CD4-positive, alpha-beta T cell (primary cell): Measurements from ENCODE around the gene SAMSN1. TPM values are rescaled to one million over a fixed set of nuclear protein-coding genes. Genes with fewer than 3 reads are reported as not detected.
A peak's percentile ranks its signal among the peaks of the same experiment; 100 is the strongest.

Experiments
- ATAC-seq: fragments of 200-7000 bp; cut with Tn5 transposase; one replicate; pipeline ENCODE4 v1.10.0; 2022; ENCODE audit warnings: mild to moderate bottlenecking; ENCODE audit not compliant: poor library complexity
- CTCF ChIA-PET: fragments of 350-600 bp; sonication (Branson Sonifier 250); formaldehyde crosslinking; loops from one replicate; lab custom pipeline; 2021; ENCODE audit warnings: antibody characterized with exemption, inconsistent platforms; lab: Charles Lee
- POLR2A ChIA-PET: fragments of 350-600 bp; sonication (Branson Sonifier 250); formaldehyde crosslinking; loops from one replicate; lab custom pipeline; 2021; ENCODE audit warnings: antibody characterized with exemption, inconsistent platforms; lab: Charles Lee
- DNase-seq, 14 experiments: peaks; one replicate each; pipeline ENCODE4 v3.0.0-alpha.2; 2013 to 2020; ENCODE audit warnings: mixed read lengths in 2 of 14
- H3K27ac ChIP-seq, 2 donors: one replicate each; pipeline versions ENCODE4 v1.5.1 to v1.7.0; 2013; ENCODE audit warnings: low read length in 2 of 2, low read depth in 1 of 2, mild to moderate bottlenecking in 1 of 2
- H3K27me3 ChIP-seq, 2 experiments: 1 replicate in 1 of 2; 2 replicates in 1 of 2; pipeline versions ENCODE4 v1.6.1 to v1.7.0; 2013; ENCODE audit warnings: low read length in 2 of 2, control low read depth in 1 of 2, mild to moderate bottlenecking in 1 of 2, moderate library complexity in 1 of 2; ENCODE audit not compliant: insufficient read depth in 2 of 2, control insufficient read depth in 1 of 2
- H3K36me3 ChIP-seq: one replicate; pipeline ENCODE4 v1.6.1; 2013; ENCODE audit warnings: low read length, control low read depth; ENCODE audit not compliant: insufficient read depth
- H3K4me1 ChIP-seq: one replicate; pipeline ENCODE4 v1.6.1; 2013; ENCODE audit warnings: low read length, control low read depth; ENCODE audit not compliant: insufficient read depth
- H3K4me3 ChIP-seq: one replicate; pipeline ENCODE4 v1.5.1; 2013; ENCODE audit warnings: mild to moderate bottlenecking, low read length, moderate library complexity
- H3K9me3 ChIP-seq, 2 experiments: 1 replicate in 1 of 2; 2 replicates in 1 of 2; pipeline versions ENCODE4 v1.6.1 to v1.7.0; 2013; ENCODE audit warnings: low read length in 2 of 2, mild to moderate bottlenecking in 2 of 2, control low read depth in 1 of 2, moderate library complexity in 1 of 2; ENCODE audit not compliant: control insufficient read depth in 1 of 2, insufficient read depth in 1 of 2
- H3K27ac Mint-ChIP-seq: one replicate; pipeline ENCODE4 v1.8.0; 2020; ENCODE audit warnings: mixed read lengths
- H3K27me3 Mint-ChIP-seq: one replicate; pipeline ENCODE4 v1.8.0; 2021; ENCODE audit warnings: mixed read lengths
- H3K36me3 Mint-ChIP-seq: one replicate; pipeline ENCODE4 v1.8.0; 2021; ENCODE audit warnings: low read depth, mixed read lengths
- H3K4me1 Mint-ChIP-seq: one replicate; pipeline ENCODE4 v1.8.0; 2021; ENCODE audit warnings: low read depth, mixed read lengths
- H3K4me3 Mint-ChIP-seq: one replicate; pipeline ENCODE4 v1.8.0; 2020; ENCODE audit warnings: mild to moderate bottlenecking, mixed read lengths
- H3K9me3 Mint-ChIP-seq: one replicate; pipeline ENCODE4 v1.8.0; 2020; ENCODE audit warnings: mixed read lengths
- CTCF ChIP-seq: fragments of 200-600 bp; IDR thresholded peaks from one replicate; pipeline ENCODE4 v1.8.0; 2022; ENCODE audit warnings: antibody characterized with exemption, mild to moderate bottlenecking
- intact Hi-C, 2 experiments: fragments of 100-400 bp; cut with DNase I in 1 of 2; cut with micrococcal nuclease in 1 of 2; formaldehyde crosslinking; loops; one replicate each; pipeline versions ENCODE4 v1.15.1 to v1.9.0; 2023 to 2025; cut with DNase I, micrococcal nuclease
- total RNA-seq, 174 experiments: library from RNA in 2 of 174; stranded (reverse) in 2 of 174; gene quantifications; one replicate each; pipeline ENCODE4 v1.2.3 and lab custom pipeline; 2021 to 2026

The SAMSN1 gene
- total RNA-seq, 2 experiments from 2014 or later: 51.2 to 51.3 TPM

DNA sequence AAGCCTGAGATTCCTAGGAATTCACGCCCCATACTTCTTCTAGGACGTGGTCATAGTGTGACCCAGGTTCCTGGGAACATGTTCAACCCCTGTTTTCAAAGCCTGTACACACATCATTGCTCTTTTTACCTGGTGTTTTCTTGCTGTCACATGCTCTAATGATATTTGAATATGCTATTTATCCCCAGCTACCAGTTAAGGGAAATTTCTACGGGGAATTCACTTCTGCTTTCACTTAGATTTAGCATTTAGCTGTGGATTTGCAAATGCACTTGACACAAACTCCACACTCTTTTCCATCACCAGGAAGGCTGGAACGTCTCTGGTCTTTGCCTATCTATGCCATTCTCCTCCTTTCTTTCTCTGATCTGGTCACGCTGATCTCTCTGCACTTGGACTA lies 11.3 kb upstream of the SAMSN1 start:
- H3K4me3 ChIP-seq: no peak overlapping the region
- ATAC-seq (no peak), DNase-seq (no peak)
- H3K27me3 ChIP-seq: no peaks in the 10 kb centered on the region
- ChIA-PET CTCF (no interaction called here), POLR2A (no interaction called here)
- Mint-ChIP-seq H3K36me3 (no peaks in the 10 kb centered on the region), H3K4me1 (peaks cover 34% of the 10 kb centered on the region), H3K9me3 (peaks cover 7% of the 10 kb centered on the region), H3K27ac (no peak overlapping the region), H3K4me3 (no peak overlapping the region), H3K27me3 (no peaks in the 10 kb centered on the region)
- H3K36me3 ChIP-seq: no peaks in the 10 kb centered on the region
- H3K4me1 ChIP-seq: peaks cover 6% of the 10 kb centered on the region
- no peak overlapping the region for H3K27ac ChIP-seq
- H3K9me3 ChIP-seq: no peaks in the 10 kb centered on the region
- TF ChIP-seq CTCF: no peak
- intact Hi-C loops: loop anchor here in 1 of 2 experiments (10.0 kb wide), 1 partner anchor 1177 kb away; no protein-coding TSS in a partner anchor

DNA sequence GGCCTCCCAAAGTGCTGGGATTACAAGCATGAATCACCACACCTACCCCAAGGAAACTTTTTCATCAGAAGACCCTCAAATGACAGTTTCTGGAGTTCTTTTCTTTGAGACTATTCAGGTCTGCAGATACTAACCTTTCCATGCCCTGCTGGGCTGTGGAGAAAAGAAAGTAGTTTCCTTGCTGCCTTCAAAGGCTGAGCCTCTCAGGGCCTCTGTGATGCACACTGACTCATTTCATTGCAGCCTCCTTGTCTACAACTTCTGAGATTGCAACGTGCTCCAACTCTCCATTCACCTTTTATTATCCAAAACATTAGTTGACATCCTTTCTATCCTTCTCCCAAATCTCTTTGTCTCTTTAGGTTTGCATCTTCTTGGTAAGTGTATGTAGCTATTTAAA lies 8.8 kb upstream of the SAMSN1 start:
- peak in 5 of 14 experiments; percentile 3 to 57 (median 28) for DNase-seq
- peak overlapping the region; percentile 5 for H3K27ac Mint-ChIP-seq
- no peak for TF ChIP-seq CTCF
- H3K27ac ChIP-seq: no peak overlapping the region
- H3K27me3 Mint-ChIP-seq: no peaks in the 10 kb centered on the region
- H3K4me3 Mint-ChIP-seq: no peak overlapping the region
- no peak for ATAC-seq
- ChIA-PET CTCF (no interaction called here), POLR2A (interaction anchor here (0.6 kb wide), 1 partner anchor 17 kb away, joined by 3 read pairs; no protein-coding TSS in a partner anchor)
- H3K9me3 ChIP-seq: no peaks in the 10 kb centered on the region
- H3K36me3 Mint-ChIP-seq: no peaks in the 10 kb centered on the region
- no peaks in the 10 kb centered on the region for H3K27me3 ChIP-seq
- no peaks in the 10 kb centered on the region for H3K36me3 ChIP-seq
- no peaks in the 10 kb centered on the region for H3K9me3 Mint-ChIP-seq
- peaks cover 11% of the 10 kb centered on the region for H3K4me1 ChIP-seq
- H3K4me1 Mint-ChIP-seq: peaks cover 41% of the 10 kb centered on the region
- H3K4me3 ChIP-seq: no peak overlapping the region
- intact Hi-C loops: loop anchor here in 1 of 2 experiments (10.0 kb wide), 1 partner anchor 1180 kb away; no protein-coding TSS in a partner anchor

DNA sequence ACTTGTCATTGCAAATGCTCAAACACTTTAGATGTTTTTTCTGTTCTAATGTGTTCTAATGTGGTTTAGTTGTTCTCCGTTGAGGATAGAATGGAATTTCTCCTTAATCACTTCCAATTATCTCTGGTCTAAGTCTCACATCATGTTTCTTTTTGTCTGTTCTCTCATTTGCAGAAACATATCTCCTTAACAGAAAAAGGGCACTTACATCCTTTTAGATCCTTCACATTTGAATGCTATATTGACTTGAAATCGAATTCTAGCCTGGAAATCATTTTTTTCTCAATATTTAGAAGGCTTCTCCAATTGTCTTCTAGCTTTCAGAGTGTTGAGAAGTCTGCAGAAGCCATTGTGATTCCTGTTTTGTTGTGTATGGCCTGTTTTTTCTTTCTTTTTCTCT lies 7.3 kb upstream of the SAMSN1 start:
- no peaks in the 10 kb centered on the region for H3K27me3 Mint-ChIP-seq
- TF ChIP-seq CTCF: no peak
- ChIA-PET POLR2A (no interaction called here), CTCF (no interaction called here)
- H3K27ac ChIP-seq: no peak overlapping the region
- no peaks in the 10 kb centered on the region for H3K27me3 ChIP-seq
- H3K36me3 ChIP-seq: no peaks in the 10 kb centered on the region
- peaks cover 2% of the 10 kb centered on the region for H3K9me3 Mint-ChIP-seq
- ATAC-seq (no peak), DNase-seq (no peak)
- peaks cover 13% of the 10 kb centered on the region for H3K4me1 ChIP-seq
- no peak overlapping the region for H3K27ac Mint-ChIP-seq
- H3K4me3 Mint-ChIP-seq: no peak overlapping the region
- H3K36me3 Mint-ChIP-seq: no peaks in the 10 kb centered on the region
- H3K4me3 ChIP-seq: no peak overlapping the region
- intact Hi-C loops: loop anchor here in 1 of 2 experiments (10.0 kb wide), 1 partner anchor 1181 kb away; no protein-coding TSS in a partner anchor
- H3K4me1 Mint-ChIP-seq: peaks cover 53% of the 10 kb centered on the region
- H3K9me3 ChIP-seq: no peaks in the 10 kb centered on the region
